Hepatocyte (in vitro differentiated cells): ENCODE measurements around the gene NEDD4L.

Experiments used
- EZH2 ChIP-seq: fragments of 200-600 bp; sonication (generic); IDR thresholded peaks from 2 replicates; pipeline ENCODE4 v1.6.1; 2016; ENCODE audit warnings: antibody characterized with exemption, mild to moderate bottlenecking, borderline replicate concordance
- EZH2phosphoT487 ChIP-seq: fragments of 200-600 bp; sonication (generic); IDR thresholded peaks from one replicate; pipeline ENCODE4 v1.6.1; 2018; ENCODE audit warnings: antibody characterized with exemption, mild to moderate bottlenecking, low read depth, moderate library complexity; ENCODE audit not compliant: unreplicated experiment, severe bottlenecking
- TF ChIP-seq, protein P1 (sequence below): fragments of 200-600 bp; sonication (generic); IDR thresholded peaks from 2 replicates; pipeline ENCODE4 v1.5.1; 2016; ENCODE audit warnings: antibody characterized with exemption, mild to moderate bottlenecking; ENCODE audit not compliant: poor library complexity

DNA sequence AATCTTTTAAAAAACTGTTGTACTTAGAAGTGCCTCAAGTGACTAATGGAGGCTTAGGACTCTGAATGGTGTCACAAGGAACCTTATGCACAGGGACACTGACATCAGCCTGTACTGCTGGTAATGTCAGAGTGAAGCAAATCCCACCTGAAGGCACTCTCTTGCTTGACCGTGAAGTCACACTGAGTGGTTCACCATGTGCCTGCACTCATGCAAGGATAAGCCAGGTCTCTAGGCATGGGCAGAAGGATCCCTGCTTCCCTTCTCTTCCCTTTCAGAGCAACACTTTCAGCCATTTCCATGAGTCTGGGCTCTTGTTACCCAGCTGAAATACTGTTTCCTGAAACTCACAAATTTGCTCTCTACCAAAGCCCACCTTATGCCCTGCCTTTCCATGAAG lies 123.0 kb downstream of the NEDD4L start:
- TF ChIP-seq, protein P1, sequence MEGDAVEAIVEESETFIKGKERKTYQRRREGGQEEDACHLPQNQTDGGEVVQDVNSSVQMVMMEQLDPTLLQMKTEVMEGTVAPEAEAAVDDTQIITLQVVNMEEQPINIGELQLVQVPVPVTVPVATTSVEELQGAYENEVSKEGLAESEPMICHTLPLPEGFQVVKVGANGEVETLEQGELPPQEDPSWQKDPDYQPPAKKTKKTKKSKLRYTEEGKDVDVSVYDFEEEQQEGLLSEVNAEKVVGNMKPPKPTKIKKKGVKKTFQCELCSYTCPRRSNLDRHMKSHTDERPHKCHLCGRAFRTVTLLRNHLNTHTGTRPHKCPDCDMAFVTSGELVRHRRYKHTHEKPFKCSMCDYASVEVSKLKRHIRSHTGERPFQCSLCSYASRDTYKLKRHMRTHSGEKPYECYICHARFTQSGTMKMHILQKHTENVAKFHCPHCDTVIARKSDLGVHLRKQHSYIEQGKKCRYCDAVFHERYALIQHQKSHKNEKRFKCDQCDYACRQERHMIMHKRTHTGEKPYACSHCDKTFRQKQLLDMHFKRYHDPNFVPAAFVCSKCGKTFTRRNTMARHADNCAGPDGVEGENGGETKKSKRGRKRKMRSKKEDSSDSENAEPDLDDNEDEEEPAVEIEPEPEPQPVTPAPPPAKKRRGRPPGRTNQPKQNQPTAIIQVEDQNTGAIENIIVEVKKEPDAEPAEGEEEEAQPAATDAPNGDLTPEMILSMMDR = no peak
- TF ChIP-seq EZH2 (no peak), EZH2phosphoT487 (no peak)
